Muscle of arm (tissue), 12 donors: ENCODE data around the gene APLP1. TPM values are rescaled to one million over a fixed set of nuclear protein-coding genes. Genes with fewer than 3 reads are reported as not detected.
"Not testable (repeated sequence)": the region's sequence is repeated elsewhere in the genome, so short reads cannot be mapped to it uniquely, and the experiment has no call there.

Experiments used
- DNase-seq: peaks from one replicate; pipeline ENCODE4 v3.0.0-alpha.2; 2013
- polyA plus RNA-seq, 12 donors: library from polyadenylated mRNA; unstranded; fragments of 120-200 nt; gene quantifications; one replicate each; pipeline ENCODE4 v1.2.1, GENCODE V29; 2013; ENCODE audit not compliant: insufficient read length in 12 of 12

Gene APLP1
- polyA plus RNA-seq, 12 donors = 3.4 to 33.6 (median 5.8) TPM; not detected in 1

DNA sequence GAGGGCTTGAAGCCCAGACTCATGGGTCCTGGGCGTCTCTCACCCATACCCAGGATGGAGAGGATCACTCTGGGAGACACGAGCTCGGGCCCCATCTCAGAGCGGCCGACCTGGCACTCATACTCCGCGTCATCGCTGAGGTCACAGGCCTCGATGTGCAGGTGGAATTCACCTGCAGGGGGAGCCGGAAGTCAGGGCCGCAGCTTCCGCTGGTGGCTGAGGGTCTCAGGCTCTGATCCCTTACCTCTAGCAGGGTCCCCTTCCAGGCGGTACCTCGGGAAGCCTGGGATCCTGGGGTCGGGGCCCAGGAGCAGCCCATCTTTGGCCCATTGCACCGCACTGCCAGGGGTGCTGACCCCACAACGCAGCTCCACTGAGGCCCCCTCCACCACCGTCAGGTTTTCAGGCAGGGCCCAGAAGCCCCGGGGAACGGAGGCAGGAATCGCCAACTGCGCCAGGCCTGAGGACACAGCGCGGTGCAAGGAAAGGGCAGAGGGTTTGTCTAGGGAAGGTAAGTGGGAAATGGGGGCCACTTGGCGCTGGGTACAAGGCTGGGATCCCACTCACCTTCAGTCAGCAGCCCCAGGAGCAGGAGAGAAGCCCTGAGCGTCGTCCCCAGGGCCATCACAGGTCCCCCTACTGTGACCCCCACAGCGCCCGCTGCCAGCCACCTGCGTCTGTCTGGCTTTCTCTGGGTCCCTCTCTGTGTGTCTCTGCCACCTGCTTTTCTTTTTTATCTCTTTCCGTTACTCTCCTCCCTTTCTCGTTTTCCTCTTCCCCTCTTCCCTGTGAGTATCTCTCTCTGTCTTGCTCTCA lies 17.0 kb upstream of the APLP1 start:
- DNase-seq = no peak

DNA sequence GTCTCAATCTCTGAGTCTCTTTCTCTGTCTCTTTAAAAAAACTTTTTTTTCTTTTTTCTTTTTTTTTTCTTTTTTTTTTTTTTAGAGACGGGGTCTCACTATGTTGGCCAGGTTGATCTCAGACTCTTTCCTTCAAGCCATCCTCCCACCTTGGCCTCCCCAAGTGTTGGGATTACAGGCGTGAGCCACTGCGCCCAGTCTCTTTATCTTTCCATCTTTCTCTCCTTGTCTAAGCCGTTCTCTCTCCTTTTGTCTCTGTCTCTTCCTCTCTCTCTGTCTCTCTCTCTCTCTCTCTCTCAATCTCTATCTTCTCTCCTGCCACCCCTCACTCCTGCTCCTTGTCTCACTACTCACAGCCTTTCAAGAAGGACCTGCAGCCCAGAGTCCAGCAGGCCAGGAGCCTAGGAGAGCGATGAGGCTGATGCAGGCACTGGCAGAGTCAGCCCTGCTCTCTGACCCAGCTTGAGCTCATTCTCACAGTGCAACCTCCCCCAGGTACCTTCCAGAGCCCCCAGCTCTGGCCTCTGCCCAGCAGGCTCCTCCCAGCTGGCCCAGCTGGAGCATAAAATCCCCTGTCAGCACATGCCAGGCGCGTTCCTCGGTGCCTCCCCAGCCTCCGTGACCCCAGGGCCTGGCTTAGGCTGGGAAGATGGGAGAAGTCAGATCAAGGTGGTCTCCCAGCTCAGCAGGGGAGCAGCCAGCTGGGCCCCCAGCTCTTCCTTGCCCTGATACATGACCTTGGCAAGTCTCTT lies 16.2 kb upstream of the APLP1 start, which contains the start of gene NPHS1:
Gene NPHS1, minus strand, starts transcription at position 476 of the 752 bp plus-strand sequence. CDS start 667 bp downstream, outside the sequence.
- no peak for DNase-seq

DNA sequence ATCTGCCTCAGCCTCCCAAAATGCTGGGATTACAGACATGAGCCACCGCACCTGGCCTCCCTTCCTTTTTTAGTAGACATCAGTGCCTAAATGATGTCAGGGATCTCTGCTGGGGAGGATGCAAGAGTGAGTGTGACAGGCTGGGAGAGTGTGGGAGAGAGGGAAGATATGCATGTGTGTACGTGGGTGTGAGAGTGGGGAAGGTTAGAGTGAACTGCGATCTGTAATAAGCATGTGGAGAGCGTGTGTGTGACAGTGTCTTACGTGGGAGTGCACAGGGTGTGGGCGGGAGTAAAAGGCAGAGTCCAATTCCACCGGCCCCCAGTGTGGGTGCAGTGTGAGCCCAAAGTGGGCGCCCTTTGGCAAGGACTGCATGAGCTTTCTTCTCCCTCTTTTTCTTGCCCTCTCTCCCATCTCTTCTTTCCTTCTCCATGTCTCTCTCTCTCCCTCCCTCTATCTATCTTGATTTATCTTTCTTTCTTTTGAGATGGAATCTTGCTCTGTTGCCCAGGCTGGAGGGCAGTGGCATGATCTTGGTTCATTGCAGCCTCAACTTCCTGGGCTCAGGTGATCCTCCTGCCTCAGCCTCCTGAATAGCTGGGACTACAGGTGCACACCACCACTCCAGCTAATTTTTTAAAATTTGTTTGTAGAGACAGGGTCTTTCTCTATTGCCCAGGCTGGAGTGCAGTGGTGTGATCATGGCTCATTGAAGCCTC lies 15.2 kb upstream of the APLP1 start:
- no peak for DNase-seq

- no peak for DNase-seq
These were observed 11.7 kb upstream of the APLP1 start, which contains the start of gene KIRREL2 for GRCh38 chr19:35856546-35857149. KIRREL2 (plus strand) TSS chr19:35856911; CDS start chr19:35857120, 209 bp downstream.

GRCh38 chr19:35858311-35858710 lies 10.1 kb upstream of the APLP1 start:
- DNase-seq = no peak

DNA sequence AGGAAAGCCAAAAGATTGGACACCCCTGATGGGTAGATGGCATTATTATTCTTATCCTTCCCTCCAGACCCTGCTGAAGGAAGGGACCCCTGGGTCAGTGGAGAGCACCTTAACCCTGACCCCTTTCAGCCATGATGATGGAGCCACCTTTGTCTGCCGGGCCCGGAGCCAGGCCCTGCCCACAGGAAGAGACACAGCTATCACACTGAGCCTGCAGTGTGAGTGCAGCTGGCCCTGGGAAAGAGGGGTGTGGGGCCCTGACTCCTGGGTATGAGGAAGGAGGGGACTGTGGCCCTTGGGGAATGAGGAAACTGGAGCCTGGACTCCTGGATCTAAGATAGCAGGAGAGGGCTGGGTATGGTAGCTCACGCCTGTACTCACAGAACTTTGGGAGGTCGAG lies 9.0 kb upstream of the APLP1 start:
- DNase-seq = no peak

- no peak for DNase-seq
These were observed 7.9 kb upstream of the APLP1 start for GRCh38 chr19:35860436-35860817.

DNA sequence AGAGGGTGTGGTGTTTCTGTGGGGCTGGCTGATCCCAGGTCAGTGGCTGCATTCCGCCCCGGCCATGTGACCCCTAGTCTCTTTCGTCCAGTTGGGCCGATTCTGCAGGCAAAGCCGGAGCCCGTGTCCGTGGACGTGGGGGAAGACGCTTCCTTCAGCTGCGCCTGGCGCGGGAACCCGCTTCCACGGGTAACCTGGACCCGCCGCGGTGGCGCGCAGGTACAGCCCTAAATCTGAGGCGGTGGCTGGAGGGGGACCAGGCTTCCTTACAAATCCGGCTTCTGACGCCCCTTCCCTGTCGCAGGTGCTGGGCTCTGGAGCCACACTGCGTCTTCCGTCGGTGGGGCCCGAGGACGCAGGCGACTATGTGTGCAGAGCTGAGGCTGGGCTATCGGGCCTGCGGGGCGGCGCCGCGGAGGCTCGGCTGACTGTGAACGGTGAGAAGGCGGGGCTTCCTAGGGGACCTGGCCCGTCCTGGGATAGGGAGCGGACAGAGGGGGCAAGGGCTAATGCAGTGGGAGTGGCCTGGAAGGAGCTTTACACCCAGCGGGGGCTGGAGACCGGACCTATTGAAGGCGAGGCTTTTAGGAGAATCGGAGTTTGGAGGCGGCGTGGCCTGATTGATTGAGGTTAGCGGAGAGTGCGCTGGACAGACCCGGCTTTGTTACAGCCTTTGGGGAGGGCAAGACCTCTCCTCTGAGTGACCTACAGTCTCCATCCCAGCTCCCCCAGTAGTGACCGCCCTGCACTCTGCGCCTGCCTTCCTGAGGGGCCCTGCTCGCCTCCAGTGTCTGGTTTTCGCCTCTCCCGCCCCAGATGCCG lies 7.3 kb upstream of the APLP1 start:
- no peak for DNase-seq

GRCh38 chr19:35861640-35862160 lies 6.7 kb upstream of the APLP1 start:
- no peak for DNase-seq

DNA sequence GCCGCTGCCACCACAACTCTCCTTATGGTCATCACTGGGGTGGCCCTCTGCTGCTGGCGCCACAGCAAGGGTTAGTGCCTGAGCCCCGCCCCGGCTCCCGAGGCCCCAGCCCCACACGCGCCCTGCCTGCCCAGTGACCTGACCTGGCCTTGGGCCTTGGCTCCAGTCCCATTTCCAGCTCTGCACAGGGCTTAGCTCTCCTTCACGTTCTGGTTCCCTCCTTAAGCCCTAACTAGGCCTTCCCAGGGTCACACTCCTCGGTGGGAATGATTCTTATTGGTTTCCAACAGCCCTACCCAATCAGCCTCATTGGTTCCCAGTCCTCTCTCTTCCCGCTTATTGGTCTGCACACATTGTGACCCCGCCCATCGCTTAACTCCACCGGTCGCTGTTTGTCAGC lies 5.8 kb upstream of the APLP1 start:
- DNase-seq = no peak

- DNase-seq = no peak
These were observed 5.4 kb upstream of the APLP1 start for GRCh38 chr19:35863018-35863417.

- no peak for DNase-seq
These were observed 501 bp downstream of the APLP1 start for GRCh38 chr19:35868823-35869326.

GRCh38 chr19:35869327-35870123 lies 1.2 kb downstream of the APLP1 start:
- no peak for DNase-seq

DNA sequence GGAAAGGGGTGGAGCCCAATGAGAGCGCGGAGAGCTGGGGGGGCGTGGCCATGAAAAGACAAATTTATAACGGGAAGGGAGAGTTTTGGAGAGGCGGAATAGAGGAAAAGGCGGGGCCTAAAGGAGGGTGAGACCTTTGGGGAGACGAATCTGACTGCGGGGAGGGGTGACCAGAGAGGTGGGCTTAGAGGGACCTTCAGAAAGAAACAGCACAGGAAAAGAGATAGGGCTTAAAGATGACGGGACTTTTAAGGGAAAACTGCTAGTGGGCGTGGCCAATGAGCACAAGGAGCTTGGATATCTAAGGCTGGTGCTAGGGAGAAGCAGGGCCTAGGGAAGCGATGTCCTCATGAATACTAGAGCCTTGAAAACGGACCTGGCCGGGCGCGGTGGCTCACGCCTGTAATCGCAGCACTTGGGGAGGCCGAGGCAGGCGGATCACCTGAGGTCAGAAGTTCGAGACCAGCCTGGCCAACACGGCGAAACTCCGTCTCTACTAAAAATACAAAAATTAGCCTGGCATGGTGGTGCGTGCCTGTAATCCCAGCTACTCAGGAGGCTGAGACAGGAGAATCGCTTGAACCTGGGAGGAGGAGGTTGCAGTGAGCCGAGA lies 1.9 kb downstream of the APLP1 start:
- DNase-seq = not testable (repeated sequence)

GRCh38 chr19:35870798-35871197 lies 2.4 kb downstream of the APLP1 start:
- no peak for DNase-seq

GRCh38 chr19:35871611-35872010 lies 3.2 kb downstream of the APLP1 start:
- DNase-seq = no peak

DNA sequence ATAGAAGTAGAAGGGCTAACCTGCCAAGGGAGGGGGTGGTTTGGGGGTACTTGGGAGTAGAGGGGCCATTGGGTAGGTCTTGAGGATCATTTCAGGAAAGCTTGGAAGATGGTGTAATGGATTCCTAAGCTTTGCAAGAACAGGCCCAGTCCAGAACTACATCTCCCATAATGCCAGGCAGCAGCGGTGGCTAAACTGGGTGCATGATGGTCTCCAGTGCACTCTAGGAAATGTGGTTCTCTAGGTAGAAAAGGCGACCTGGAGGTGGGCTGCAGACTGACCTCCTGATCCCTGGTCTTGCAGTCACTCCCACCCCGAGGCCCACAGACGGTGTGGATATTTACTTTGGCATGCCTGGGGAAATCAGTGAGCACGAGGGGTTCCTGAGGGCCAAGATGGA lies 3.8 kb downstream of the APLP1 start:
- no peak for DNase-seq

DNA sequence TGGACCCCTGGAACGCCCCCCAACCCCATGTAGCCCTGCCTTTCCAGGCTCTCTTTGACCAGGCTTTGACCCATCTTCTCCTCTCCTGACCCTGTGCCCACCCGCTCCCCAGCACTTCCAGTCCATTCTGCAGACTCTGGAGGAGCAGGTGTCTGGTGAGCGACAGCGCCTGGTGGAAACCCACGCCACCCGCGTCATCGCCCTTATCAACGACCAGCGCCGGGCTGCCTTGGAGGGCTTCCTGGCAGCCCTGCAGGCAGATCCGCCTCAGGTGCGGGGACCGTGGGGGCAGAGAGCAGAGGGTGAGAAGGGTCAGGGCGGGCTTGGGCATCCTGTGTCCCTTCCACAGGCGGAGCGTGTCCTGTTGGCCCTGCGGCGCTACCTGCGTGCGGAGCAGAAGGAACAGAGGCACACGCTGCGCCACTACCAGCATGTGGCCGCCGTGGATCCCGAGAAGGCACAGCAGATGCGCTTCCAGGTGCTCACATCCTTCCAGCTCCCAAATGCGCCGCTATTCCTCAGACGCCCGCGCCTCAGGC lies 6.1 kb downstream of the APLP1 start:
- no peak for DNase-seq

DNA sequence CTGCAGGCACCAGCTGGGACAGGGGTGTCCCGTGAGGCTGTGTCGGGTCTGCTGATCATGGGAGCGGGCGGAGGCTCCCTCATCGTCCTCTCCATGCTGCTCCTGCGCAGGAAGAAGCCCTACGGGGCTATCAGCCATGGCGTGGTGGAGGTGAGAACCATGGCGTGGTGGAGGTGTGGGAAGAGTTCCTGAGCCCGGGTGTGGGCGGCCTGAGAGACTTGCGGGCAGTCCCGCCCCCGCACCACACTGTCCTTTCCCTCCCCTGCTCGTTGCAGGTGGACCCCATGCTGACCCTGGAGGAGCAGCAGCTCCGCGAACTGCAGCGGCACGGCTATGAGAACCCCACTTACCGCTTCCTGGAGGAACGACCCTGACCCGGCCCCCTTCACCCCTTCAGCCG lies 10.7 kb downstream of the APLP1 start:
- no peak for DNase-seq
